Measurements from ENCODE around the gene SCMH1. TPM values are rescaled to one million over a fixed set of nuclear protein-coding genes. Genes with fewer than 3 reads are reported as not detected.

SCMH1 gene
- total and polyA plus RNA-seq, 4 donors = 6.6 to 12.8 (median 10.5) TPM

DNA sequence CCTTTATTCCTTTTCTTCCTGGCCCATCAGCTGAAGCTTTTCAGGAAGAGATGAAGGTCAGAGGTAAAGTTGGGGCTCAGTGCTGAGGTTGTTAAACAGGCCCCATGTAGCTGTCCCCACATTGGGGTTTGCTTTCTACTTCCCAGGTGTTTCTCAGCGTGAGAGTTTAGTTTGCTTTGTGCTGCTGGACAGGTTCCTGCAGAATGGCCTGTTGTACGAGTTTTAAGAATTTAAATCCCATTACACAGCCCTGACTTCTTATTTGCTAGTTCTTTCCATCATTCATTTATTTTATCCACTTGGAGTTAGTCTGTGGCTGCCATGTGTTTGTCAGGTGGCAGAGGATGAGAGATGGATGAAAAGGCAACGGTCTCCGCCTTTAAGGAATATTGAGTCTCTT, 243.4 kb downstream of the SCMH1 start (continued):
- TF ChIP-seq, protein P1, sequence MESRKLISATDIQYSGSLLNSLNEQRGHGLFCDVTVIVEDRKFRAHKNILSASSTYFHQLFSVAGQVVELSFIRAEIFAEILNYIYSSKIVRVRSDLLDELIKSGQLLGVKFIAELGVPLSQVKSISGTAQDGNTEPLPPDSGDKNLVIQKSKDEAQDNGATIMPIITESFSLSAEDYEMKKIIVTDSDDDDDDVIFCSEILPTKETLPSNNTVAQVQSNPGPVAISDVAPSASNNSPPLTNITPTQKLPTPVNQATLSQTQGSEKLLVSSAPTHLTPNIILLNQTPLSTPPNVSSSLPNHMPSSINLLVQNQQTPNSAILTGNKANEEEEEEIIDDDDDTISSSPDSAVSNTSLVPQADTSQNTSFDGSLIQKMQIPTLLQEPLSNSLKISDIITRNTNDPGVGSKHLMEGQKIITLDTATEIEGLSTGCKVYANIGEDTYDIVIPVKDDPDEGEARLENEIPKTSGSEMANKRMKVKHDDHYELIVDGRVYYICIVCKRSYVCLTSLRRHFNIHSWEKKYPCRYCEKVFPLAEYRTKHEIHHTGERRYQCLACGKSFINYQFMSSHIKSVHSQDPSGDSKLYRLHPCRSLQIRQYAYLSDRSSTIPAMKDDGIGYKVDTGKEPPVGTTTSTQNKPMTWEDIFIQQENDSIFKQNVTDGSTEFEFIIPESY (IDR thresholded peaks at IDR 0.05) = no peak
- TF ChIP-seq, protein P2, sequence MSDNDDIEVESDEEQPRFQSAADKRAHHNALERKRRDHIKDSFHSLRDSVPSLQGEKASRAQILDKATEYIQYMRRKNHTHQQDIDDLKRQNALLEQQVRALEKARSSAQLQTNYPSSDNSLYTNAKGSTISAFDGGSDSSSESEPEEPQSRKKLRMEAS (IDR thresholded peaks at IDR 0.05) = no peak
- TF ChIP-seq FOXA1 (IDR thresholded peaks at IDR 0.05) (no peak), YY1 (IDR thresholded peaks at IDR 0.05) (no peak), HNF4G (IDR thresholded peaks at IDR 0.05) (no peak)

DNA sequence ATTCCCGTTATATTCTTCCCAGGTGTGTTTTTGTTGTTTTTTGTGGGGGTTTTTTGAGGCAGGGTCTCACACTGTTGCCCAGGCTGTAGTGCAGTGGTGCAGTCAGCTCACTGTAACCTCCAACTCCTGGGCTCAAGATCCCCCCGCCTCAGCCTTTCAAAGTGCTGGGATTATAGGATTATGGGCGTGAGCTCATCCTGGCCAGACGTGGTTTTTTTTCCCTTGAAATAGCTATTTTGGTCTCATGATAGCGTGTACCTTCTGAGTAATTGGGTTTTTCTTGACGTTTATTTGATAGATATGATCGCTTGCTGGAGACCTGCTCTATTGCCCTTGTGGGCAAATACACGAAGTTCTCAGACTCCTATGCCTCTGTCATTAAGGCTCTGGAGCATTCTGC, 245.0 kb downstream of the SCMH1 start:
- Histone ChIP-seq H3K36me3 (ENCODE audit: control insufficient read depth in 4 of 4, insufficient read depth in 3 of 4, low read depth in 1 of 4, low read length in 3 of 4) (peaks cover 24 to 75% (median 66%) of the 10 kb centered on the region in 4 donors), H3K9ac (ENCODE audit: low read depth in 1 of 2, low read length in 2 of 2) (no peak overlapping the region), H3K9me3 (ENCODE audit: control insufficient read depth in 4 of 4, low read length in 3 of 4) (no peaks in the 10 kb centered on the region), H3K4me1 (ENCODE audit: control insufficient read depth in 4 of 4, insufficient read depth in 4 of 4, low read length in 3 of 4) (no peaks in the 10 kb centered on the region), H3K4me3 (ENCODE audit: low read depth in 1 of 3, low read length in 3 of 3) (no peak overlapping the region), H3K27me3 (ENCODE audit: control insufficient read depth in 4 of 4, insufficient read depth in 4 of 4, low read length in 3 of 4) (no peaks in the 10 kb centered on the region), H3K27ac (ENCODE audit: low read depth in 1 of 2, low read length in 2 of 2) (no peak overlapping the region)
- TF ChIP-seq JUND (IDR thresholded peaks at IDR 0.05) (no peak), TAF1 (conservative IDR thresholded peaks at IDR 0.05) (no peak)
- no peak for DNase-seq (ENCODE audit: low spot score)
- 94% methylated on average over 8 of the region's 8 CpGs for WGBS

DNA sequence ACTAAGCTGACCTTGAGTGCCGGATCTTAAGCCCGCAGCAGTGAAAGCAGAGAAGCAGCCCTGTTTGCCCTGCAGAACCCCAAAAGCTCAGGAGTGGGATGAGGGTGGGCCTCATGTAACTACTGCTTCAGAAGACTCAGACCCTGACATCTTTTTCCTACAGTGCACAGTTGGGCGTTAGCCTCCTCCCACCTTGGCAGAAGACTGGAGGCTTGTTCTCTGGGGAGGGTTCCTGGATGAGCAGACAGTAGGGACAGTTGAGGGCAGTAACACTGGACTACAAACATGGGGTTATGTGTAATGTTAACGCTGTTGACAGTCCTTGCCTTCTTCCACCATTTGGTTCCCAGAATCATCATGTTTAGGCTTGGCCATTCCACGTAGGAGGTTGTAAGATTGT, 253.0 kb downstream of the SCMH1 start:
- Histone ChIP-seq H3K4me3 (ENCODE audit: low read depth in 1 of 3, low read length in 3 of 3) (peak overlapping the region; percentile 42 to 87 (median 61)), H3K9me3 (ENCODE audit: control insufficient read depth in 4 of 4, low read length in 3 of 4) (no peaks in the 10 kb centered on the region), H3K9ac (ENCODE audit: low read depth in 1 of 2, low read length in 2 of 2) (peak overlapping the region in 1 of 2 donors; percentile 75), H3K27ac (ENCODE audit: low read depth in 1 of 2, low read length in 2 of 2) (peak overlapping the region; percentile 83 to 84), H3K36me3 (ENCODE audit: control insufficient read depth in 4 of 4, insufficient read depth in 3 of 4, low read depth in 1 of 4, low read length in 3 of 4) (peaks cover 8 to 19% (median 12%) of the 10 kb centered on the region in 4 donors), H3K4me1 (ENCODE audit: control insufficient read depth in 4 of 4, insufficient read depth in 4 of 4, low read length in 3 of 4) (peaks cover 15 to 63% (median 37%) of the 10 kb centered on the region in 4 donors), H3K27me3 (ENCODE audit: control insufficient read depth in 4 of 4, insufficient read depth in 4 of 4, low read length in 3 of 4) (no peaks in the 10 kb centered on the region)
- 42% methylated on average over 5 of the region's 5 CpGs for WGBS
- no peak for TF ChIP-seq JUND (IDR thresholded peaks at IDR 0.05)
- peak; percentile 14 to 23 for TF ChIP-seq HNF4A (conservative IDR thresholded peaks at IDR 0.05)
- peak; percentile 19 to 20 for TF ChIP-seq RXRA (IDR thresholded peaks at IDR 0.05)
- TF ChIP-seq, protein P2 (IDR thresholded peaks at IDR 0.05) = no peak
- TF ChIP-seq TAF1 (conservative IDR thresholded peaks at IDR 0.05) = no peak
- TF ChIP-seq, protein P3, sequence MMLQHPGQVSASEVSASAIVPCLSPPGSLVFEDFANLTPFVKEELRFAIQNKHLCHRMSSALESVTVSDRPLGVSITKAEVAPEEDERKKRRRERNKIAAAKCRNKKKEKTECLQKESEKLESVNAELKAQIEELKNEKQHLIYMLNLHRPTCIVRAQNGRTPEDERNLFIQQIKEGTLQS (IDR thresholded peaks at IDR 0.05) = no peak
- DNase-seq (ENCODE audit: low spot score) = no peak

DNA sequence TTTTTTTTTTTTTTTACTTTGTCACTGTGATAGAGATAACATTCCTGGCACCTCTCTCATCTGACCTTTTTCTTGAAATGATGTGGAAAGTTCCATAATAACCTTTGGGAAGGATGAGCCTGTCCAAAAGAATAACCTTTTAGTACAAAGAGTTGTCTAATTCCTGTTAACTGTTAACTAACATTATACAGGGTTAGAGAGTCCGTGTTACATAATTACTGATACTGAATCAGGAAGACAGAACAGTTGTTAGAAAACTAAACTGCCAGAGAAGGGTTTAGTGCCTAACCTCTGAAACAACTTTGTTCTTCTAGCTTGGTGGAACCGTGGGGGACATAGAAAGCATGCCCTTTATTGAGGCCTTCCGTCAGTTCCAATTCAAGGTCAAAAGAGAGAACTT, 253.8 kb downstream of the SCMH1 start:
- Histone ChIP-seq H3K9me3 (ENCODE audit: control insufficient read depth in 4 of 4, low read length in 3 of 4) (no peaks in the 10 kb centered on the region), H3K27me3 (ENCODE audit: control insufficient read depth in 4 of 4, insufficient read depth in 4 of 4, low read length in 3 of 4) (no peaks in the 10 kb centered on the region), H3K36me3 (ENCODE audit: control insufficient read depth in 4 of 4, insufficient read depth in 3 of 4, low read depth in 1 of 4, low read length in 3 of 4) (peaks cover 3 to 17% (median 11%) of the 10 kb centered on the region in 4 donors), H3K9ac (ENCODE audit: low read depth in 1 of 2, low read length in 2 of 2) (peak overlapping the region; percentile 19 to 75), H3K27ac (ENCODE audit: low read depth in 1 of 2, low read length in 2 of 2) (peak overlapping the region; percentile 83 to 84), H3K4me3 (ENCODE audit: low read depth in 1 of 3, low read length in 3 of 3) (peak overlapping the region; percentile 42 to 87 (median 61)), H3K4me1 (ENCODE audit: control insufficient read depth in 4 of 4, insufficient read depth in 4 of 4, low read length in 3 of 4) (peaks cover 15 to 63% (median 37%) of the 10 kb centered on the region in 4 donors)
- DNase-seq (ENCODE audit: low spot score) = no peak
- WGBS = 39% methylated on average over 3 of the region's 3 CpGs
- TF ChIP-seq TAF1 (conservative IDR thresholded peaks at IDR 0.05) (peak; percentile 70), HNF4G (IDR thresholded peaks at IDR 0.05) (peak; percentile 63), RAD21 (IDR thresholded peaks at IDR 0.05) (no peak), NR2F2 (IDR thresholded peaks at IDR 0.05) (peak; percentile 63), YY1 (IDR thresholded peaks at IDR 0.05) (peak; percentile 50), HNF4A (conservative IDR thresholded peaks at IDR 0.05) (peak; percentile 88 to 89), FOXA2 (IDR thresholded peaks at IDR 0.05) (no peak), GABPA (IDR thresholded peaks at IDR 0.05 in 1 of 2, conservative IDR thresholded peaks at IDR 0.05 in 1 of 2) (no peak), EGR1 (IDR thresholded peaks at IDR 0.05; ENCODE audit: low read depth in 2 of 2) (peak; percentile 20 to 22), FOXA1 (IDR thresholded peaks at IDR 0.05) (no peak)
- TF ChIP-seq, protein P2 (IDR thresholded peaks at IDR 0.05) = peak; percentile 46
- TF ChIP-seq, protein P1 (IDR thresholded peaks at IDR 0.05) = peak; percentile 67
- TF ChIP-seq, protein P3 (IDR thresholded peaks at IDR 0.05) = no peak
- TF ChIP-seq, protein P4, sequence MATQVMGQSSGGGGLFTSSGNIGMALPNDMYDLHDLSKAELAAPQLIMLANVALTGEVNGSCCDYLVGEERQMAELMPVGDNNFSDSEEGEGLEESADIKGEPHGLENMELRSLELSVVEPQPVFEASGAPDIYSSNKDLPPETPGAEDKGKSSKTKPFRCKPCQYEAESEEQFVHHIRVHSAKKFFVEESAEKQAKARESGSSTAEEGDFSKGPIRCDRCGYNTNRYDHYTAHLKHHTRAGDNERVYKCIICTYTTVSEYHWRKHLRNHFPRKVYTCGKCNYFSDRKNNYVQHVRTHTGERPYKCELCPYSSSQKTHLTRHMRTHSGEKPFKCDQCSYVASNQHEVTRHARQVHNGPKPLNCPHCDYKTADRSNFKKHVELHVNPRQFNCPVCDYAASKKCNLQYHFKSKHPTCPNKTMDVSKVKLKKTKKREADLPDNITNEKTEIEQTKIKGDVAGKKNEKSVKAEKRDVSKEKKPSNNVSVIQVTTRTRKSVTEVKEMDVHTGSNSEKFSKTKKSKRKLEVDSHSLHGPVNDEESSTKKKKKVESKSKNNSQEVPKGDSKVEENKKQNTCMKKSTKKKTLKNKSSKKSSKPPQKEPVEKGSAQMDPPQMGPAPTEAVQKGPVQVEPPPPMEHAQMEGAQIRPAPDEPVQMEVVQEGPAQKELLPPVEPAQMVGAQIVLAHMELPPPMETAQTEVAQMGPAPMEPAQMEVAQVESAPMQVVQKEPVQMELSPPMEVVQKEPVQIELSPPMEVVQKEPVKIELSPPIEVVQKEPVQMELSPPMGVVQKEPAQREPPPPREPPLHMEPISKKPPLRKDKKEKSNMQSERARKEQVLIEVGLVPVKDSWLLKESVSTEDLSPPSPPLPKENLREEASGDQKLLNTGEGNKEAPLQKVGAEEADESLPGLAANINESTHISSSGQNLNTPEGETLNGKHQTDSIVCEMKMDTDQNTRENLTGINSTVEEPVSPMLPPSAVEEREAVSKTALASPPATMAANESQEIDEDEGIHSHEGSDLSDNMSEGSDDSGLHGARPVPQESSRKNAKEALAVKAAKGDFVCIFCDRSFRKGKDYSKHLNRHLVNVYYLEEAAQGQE (IDR thresholded peaks at IDR 0.05) = no peak
